ENCODE results near the gene SETD5.

Gene SETD5

GRCh38 chr3:9397332-9397905, at the start of gene SETD5:
Gene SETD5, plus strand, starts transcription at chr3:9397615. Its CDS starts 31,324 bp downstream, at chr3:9428939.
- Histone ChIP-seq H3F3A (ENCODE audit: low read depth) (peaks cover 9% of the 10 kb centered on the region; the same call in 1 of the 2 replicates), H3K4me3 (ENCODE audit: low read length, poor library complexity, severe bottlenecking) (peak within 1 kb of the TSS; percentile 98), H2AFZ (ENCODE audit: low read length) (no peak within 1 kb of the TSS), H3K9me2 (replicated peaks; ENCODE audit: low read depth, low read length) (no peaks in the 10 kb centered on the region), H3K79me2 (ENCODE audit: insufficient read depth, low read length) (peaks cover 85% of the 10 kb centered on the region), H3K4me2 (ENCODE audit: low read depth, low read length, poor library complexity, severe bottlenecking) (peak within 1 kb of the TSS; percentile 96), H4K20me1 (ENCODE audit: insufficient read depth, low read length, poor library complexity, severe bottlenecking) (peaks cover 83% of the 10 kb centered on the region), H3K36me3 (ENCODE audit: insufficient read depth, low read length) (peaks cover 19% of the 10 kb centered on the region; the same call in 1 of the 2 replicates), H3K27me3 (ENCODE audit: insufficient read depth, low read length, poor library complexity, severe bottlenecking) (peaks cover 5% of the 10 kb centered on the region), H3K4me1 (ENCODE audit: insufficient read depth, low read length, poor library complexity, severe bottlenecking) (peaks cover 52% of the 10 kb centered on the region), H3K9ac (ENCODE audit: low read depth, low read length, poor library complexity, severe bottlenecking) (peak within 1 kb of the TSS; percentile 98), H3K9me3 (ENCODE audit: insufficient read depth, low read depth, low read length) (no peaks in the 10 kb centered on the region)
- no peak for TF ChIP-seq EZH2phosphoT487 (IDR thresholded peaks at IDR 0.05; ENCODE audit: borderline replicate concordance)
- TF ChIP-seq CTCF (conservative IDR thresholded peaks at IDR 0.05; ENCODE audit: low read length), result no peak

GRCh38 chr3:9347887-9348286, 49.5 kb upstream of the SETD5 start:
- no peak overlapping the region for H3K4me3 ChIP-seq (ENCODE audit: low read length, poor library complexity, severe bottlenecking)
- TF ChIP-seq CTCF (conservative IDR thresholded peaks at IDR 0.05; ENCODE audit: low read length) (no peak), EZH2phosphoT487 (IDR thresholded peaks at IDR 0.05; ENCODE audit: borderline replicate concordance) (no peak)
- no peaks in the 10 kb centered on the region for H3K9me2 ChIP-seq (replicated peaks; ENCODE audit: low read depth, low read length)
- no peak overlapping the region for H3K9ac ChIP-seq (ENCODE audit: low read depth, low read length, poor library complexity, severe bottlenecking)
- no peaks in the 10 kb centered on the region for H3F3A ChIP-seq (ENCODE audit: low read depth)
- no peak overlapping the region for H3K4me2 ChIP-seq (ENCODE audit: low read depth, low read length, poor library complexity, severe bottlenecking)
- H2AFZ ChIP-seq (ENCODE audit: low read length), result no peak overlapping the region
- H3K4me1 ChIP-seq (ENCODE audit: insufficient read depth, low read length, poor library complexity, severe bottlenecking), result no peaks in the 10 kb centered on the region
- no peaks in the 10 kb centered on the region for H4K20me1 ChIP-seq (ENCODE audit: insufficient read depth, low read length, poor library complexity, severe bottlenecking)
- no peaks in the 10 kb centered on the region for H3K36me3 ChIP-seq (ENCODE audit: insufficient read depth, low read length)
- no peaks in the 10 kb centered on the region for H3K9me3 ChIP-seq (ENCODE audit: insufficient read depth, low read depth, low read length)
- no peaks in the 10 kb centered on the region for H3K79me2 ChIP-seq (ENCODE audit: insufficient read depth, low read length)
- H3K27me3 ChIP-seq (ENCODE audit: insufficient read depth, low read length, poor library complexity, severe bottlenecking), result no peaks in the 10 kb centered on the region

- no peak overlapping the region for H3K4me2 ChIP-seq (ENCODE audit: low read depth, low read length, poor library complexity, severe bottlenecking)
- TF ChIP-seq EZH2phosphoT487 (IDR thresholded peaks at IDR 0.05; ENCODE audit: borderline replicate concordance) (no peak), CTCF (conservative IDR thresholded peaks at IDR 0.05; ENCODE audit: low read length) (no peak)
Observed at GRCh38 chr3:9349321-9350117, 47.9 kb upstream of the SETD5 start.

More at GRCh38 chr3:9349321-9350117, 47.9 kb upstream of the SETD5 start:
- H4K20me1 ChIP-seq (ENCODE audit: insufficient read depth, low read length, poor library complexity, severe bottlenecking), result no peaks in the 10 kb centered on the region
- H3K9ac ChIP-seq (ENCODE audit: low read depth, low read length, poor library complexity, severe bottlenecking), result no peak overlapping the region
- H3K9me3 ChIP-seq (ENCODE audit: insufficient read depth, low read depth, low read length), result no peaks in the 10 kb centered on the region
- H3K36me3 ChIP-seq (ENCODE audit: insufficient read depth, low read length), result no peaks in the 10 kb centered on the region
- no peaks in the 10 kb centered on the region for H3K9me2 ChIP-seq (replicated peaks; ENCODE audit: low read depth, low read length)
- no peaks in the 10 kb centered on the region for H3K27me3 ChIP-seq (ENCODE audit: insufficient read depth, low read length, poor library complexity, severe bottlenecking)
- no peak overlapping the region for H3K4me3 ChIP-seq (ENCODE audit: low read length, poor library complexity, severe bottlenecking)
- no peaks in the 10 kb centered on the region for H3F3A ChIP-seq (ENCODE audit: low read depth)
- H3K4me1 ChIP-seq (ENCODE audit: insufficient read depth, low read length, poor library complexity, severe bottlenecking), result no peaks in the 10 kb centered on the region
- H3K79me2 ChIP-seq (ENCODE audit: insufficient read depth, low read length), result no peaks in the 10 kb centered on the region
- no peak overlapping the region for H2AFZ ChIP-seq (ENCODE audit: low read length)

All from Loucy (cell line).